GM21360 (cell line): Measurements from ENCODE around the gene PPARD.

ENCODE experiments used
- ATAC-seq: cut with Tn5 transposase; IDR thresholded peaks from one replicate; pipeline ENCODE4 v1.9.1; 2021; ENCODE audit warnings: mild to moderate bottlenecking, moderate library complexity; ENCODE audit not compliant: unreplicated experiment

PPARD gene

DNA sequence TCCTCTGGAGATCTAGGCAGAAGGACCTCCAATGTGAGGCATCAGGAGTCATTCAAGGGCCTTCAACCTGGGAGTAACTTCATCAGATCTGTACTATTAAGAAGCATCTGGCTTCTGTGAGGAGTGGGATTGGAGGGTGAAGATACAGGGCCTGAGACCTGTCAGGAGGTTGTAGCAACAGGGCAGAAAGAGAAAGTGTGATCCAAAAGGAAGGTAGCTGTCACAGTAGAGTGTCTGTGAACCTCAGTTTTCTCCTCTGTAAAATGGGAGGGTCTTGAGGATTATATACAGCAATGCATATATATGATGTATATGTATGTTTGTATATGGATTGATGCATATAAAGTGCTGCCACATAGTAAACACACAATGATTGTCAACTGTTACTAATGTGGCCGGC lies 123.3 kb downstream of the PPARD start:
- no peak for ATAC-seq

DNA sequence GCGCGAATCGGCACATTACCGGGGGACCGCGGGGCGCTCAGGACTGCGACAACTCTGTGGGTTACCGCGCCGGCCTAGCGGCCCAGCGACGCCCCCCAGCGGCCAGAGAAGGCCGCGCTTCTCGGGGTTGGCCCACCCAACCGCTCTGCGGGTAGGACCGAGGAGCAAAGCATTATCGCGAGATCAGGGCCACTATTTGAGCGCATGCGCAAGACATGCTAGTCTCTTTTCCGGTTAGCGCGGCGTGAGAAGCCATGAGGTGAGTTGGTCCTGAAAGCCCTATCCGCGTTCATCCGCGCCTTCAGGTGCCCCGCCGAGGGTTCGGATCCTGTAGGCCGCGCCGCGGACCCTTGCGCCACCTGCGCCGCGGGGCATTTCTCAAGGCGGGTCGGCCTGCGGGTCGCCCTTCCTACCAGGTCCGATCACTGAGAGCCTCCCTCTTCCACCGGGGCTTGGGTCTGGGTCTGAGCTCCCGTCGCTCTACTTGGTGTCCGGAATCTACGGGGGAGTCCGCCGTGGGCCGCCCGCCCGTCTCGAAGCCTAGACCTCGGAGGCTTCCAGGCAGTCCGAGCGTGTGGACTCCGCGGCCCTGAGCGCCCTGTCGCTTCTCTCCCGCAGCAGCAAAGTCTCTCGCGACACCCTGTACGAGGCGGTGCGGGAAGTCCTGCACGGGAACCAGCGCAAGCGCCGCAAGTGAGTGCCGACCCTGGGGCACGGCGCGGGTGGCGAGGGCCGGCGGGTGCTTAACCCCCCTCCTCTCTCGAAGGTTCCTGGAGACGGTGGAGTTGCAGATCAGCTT lies 126.0 kb downstream of the PPARD start, which contains the start of gene RPL10A:
Gene RPL10A (plus strand): TSS at position 221 of the 799 bp plus-strand sequence. CDS start 34 bp downstream, at position 255.
- peak; percentile 92 for ATAC-seq

- ATAC-seq = no peak
Observed at GRCh38 chr6:35468980-35469750, 126.8 kb downstream of the PPARD start.

DNA sequence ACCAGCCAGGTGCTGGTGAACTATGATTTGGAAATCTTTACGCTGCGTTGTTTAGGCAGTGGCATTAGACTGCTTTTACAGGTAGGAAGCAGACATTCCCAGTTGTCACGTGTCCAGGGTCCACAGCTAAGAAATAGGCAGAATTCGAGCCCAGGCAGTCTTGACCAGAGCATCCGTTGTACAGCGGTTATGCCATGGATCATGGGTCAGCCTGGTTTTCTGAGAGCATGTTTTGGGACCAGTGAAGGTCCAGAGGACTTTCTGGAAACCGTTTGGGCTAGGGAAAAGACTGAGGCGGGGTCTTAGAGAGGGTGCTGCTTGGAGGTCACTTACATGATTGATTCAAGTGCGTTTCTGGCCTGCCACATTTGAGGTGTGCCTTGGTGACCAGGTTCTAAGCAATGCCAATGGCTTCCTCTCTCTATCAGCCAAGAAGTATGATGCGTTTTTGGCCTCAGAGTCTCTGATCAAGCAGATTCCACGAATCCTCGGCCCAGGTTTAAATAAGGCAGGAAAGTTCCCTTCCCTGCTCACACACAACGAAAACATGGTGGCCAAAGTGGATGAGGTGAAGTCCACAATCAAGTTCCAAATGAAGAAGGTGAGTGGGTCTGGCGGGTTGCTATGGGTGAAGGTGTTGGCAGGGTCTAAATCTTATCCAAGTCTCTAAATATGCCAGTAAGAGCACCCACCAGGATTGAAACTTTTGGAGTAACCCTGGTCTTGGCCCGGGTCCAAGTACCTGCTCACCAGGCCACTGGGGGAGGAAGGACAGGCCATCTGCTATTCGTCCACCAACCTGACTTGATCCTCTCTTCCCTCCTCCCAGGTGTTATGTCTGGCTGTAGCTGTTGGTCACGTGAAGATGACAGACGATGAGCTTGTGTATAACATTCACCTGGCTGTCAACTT lies 127.6 kb downstream of the PPARD start:
- no peak for ATAC-seq

GRCh38 chr6:35470663-35471120 lies 128.3 kb downstream of the PPARD start:
- ATAC-seq = no peak

GRCh38 chr6:35471836-35472345 lies 129.5 kb downstream of the PPARD start:
- no peak for ATAC-seq

- ATAC-seq = no peak
Observed at GRCh38 chr6:35473075-35473849, 130.9 kb downstream of the PPARD start.

DNA sequence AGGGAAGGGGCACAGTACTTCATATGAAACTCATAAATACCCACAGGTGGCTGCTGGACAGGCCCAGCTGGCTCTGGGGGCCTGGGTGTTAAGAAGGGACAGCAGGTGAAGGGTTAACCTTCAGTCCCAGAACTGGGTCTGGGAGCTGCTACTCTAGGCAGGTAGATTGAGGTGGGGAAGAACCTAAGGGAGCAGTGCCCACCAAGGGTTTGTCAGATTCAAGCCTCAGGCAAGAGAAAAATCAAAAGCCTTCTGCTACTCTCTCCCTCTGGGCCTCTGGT lies 131.4 kb downstream of the PPARD start:
- no peak for ATAC-seq

- ATAC-seq = no peak
Observed at GRCh38 chr6:35474131-35474941, 132.0 kb downstream of the PPARD start.

- ATAC-seq = no peak
Observed at GRCh38 chr6:35474942-35475570, 132.7 kb downstream of the PPARD start.

GRCh38 chr6:35475573-35475972 lies 133.2 kb downstream of the PPARD start:
- ATAC-seq = no peak

DNA sequence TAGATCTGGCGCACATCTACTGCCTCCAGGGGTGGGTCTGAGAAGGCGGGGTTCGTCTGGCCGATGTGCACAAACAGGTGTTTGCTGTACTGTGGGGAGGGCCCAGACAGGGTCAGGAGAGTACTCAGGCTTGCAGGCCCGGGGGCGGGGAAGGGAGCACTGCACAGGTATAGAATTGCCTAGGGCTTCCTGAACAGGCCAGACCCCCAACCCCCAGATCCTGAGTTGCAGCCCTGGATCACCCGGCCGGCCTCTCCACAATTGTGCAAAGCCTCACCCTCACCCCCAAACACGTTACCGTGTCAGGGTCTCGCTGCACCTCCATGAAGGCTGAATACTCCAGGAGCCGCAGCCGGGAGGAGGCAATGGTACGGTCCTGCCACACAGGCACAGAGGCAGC lies 133.6 kb downstream of the PPARD start:
- ATAC-seq = no peak

GRCh38 chr6:35477028-35477427 lies 134.7 kb downstream of the PPARD start:
- no peak for ATAC-seq
